ENCODE measurements around the gene ASPSCR1.

The ASPSCR1 gene

DNA sequence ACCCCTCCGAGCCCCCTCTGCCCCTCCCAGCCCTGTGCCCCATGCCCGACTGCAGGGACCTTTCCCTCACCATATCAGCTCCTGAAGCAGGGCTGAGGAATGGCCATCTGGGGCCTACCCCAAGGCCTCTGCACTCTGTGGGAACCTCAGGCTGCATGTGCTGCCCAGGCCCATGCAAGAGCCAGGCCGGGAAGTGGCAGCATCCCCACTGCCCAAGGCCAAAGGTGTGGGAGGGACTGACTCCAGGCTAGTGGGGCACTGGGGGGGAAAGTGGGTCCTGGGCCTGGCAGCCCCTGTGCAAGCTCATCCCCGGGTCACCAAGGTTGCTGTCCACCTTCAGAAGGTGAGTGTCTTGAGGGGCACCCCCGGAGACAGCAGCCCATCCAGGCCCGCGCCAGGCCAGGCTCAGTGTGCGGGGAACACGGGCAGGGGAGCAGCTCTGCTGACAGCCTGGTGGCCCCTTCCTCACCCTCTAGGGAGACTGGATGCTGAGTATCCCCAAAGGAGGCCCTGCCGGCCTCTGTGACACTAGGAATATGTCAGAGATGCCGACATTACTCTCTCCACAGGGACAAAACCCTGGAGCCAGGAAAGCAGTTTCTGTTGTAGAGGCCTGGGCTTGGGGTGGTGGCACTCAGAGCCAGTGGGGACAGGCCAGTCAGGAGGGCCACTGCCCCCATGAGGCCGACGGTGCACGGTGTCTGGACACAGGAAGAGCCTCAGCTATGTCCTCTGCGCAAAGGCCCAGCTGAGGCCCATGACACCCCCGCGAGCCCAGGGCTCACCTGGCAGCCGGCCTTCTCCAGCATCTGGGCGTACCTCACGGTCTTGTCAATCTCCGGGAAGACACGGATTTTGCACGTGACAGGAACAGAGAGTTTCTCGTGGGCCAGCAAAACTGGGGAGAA, 84.9 kb downstream of the ASPSCR1 start:
- in situ Hi-C loops (cut with MboI; ENCODE audit: low sequenced_read_pairs) = no loop called here

- in situ Hi-C loops (cut with MboI; ENCODE audit: low sequenced_read_pairs) = no loop called here
These were observed 85.5 kb downstream of the ASPSCR1 start for GRCh38 chr17:82062984-82063368.

GRCh38 chr17:82063424-82064415, 86.3 kb downstream of the ASPSCR1 start:
- in situ Hi-C loops (cut with MboI; ENCODE audit: low sequenced_read_pairs) = no loop called here

DNA sequence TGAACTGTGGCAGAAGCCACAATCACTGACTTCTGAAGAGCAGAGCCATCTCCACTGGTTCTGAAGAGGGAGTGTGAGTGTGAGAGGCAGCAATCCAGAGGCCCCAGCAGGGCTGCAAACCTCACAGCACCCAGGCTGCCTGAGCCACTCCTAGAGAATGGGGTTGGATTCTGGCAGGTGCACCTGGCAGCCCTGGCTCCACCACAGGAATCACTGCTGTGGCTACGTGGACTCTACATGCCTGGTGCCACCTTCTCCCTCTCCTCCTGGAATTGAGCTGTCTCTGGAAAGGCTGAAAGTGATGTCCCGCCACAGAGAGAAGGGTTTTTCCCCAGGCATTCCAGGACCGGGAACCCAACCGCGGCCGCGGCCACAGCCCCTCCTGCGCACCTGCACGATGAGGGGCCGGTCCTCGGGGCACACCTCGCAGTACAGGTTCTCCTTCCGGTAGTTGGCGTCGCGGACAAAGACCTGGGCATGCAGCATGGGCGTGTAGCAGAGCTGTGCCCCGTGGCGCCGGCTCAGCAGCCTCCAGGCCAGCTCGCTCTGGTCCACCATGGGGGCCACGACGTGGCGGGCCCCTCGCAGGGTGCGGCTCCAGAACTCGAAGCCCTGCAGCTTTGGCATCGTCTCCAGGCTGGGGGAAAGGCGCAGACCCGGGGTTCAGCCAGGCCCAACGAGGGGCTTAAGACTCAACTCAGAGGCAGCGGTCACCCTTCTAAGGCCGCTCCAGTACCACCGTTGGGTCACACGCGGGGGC, 87.2 kb downstream of the ASPSCR1 start:
- in situ Hi-C loops (cut with MboI; ENCODE audit: low sequenced_read_pairs) = no loop called here

- in situ Hi-C loops (cut with MboI; ENCODE audit: low sequenced_read_pairs) = no loop called here
These were observed 87.8 kb downstream of the ASPSCR1 start for GRCh38 chr17:82065193-82065637.

DNA sequence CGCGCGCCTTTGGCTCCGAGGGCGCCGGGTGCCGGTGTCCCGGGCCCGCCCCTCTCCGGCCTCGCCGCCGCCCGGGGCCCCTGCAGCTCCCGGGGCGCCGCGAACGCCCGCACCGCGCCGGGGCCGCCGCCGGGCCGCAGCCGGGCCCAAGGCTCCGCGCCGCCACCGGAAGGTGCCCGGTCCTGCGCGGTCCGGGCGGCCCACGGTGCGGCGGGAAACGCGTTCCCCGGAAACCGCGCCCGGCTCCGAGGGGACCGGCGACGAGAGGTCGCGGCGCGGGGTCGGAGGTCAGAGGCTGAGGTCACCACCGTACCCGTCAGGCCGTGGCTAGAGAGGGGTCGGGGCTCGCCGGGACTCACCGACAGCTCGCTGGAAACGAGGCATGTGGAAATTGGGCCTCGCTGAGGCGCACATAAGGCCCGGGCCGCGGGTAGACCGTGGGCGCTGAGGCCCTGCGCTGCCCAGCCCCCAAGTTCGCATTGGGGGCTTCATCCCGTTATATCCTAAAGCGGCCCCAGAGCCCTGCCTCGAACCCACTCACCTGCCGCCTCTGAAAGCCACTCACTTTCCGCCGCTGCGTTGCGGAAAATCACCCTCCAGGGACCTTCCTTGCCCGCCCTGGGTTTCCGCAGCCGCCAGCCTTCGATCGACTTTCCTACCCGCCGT, 88.3 kb downstream of the ASPSCR1 start, which contains the start of gene DUS1L:
TSS of gene DUS1L (minus strand) at position 167 of the 666 bp plus-strand sequence. CDS start 745 bp downstream, outside the sequence.
- in situ Hi-C loops (cut with MboI; ENCODE audit: low sequenced_read_pairs) = no loop called here

Measured in HL-60/S4 treated with retinoic acid at 250 ng/mL for 4 days and 3 days (cell line).